Kidney (tissue), 14 donors: ENCODE measurements around the gene ZNF557. TPM values are rescaled to one million over a fixed set of nuclear protein-coding genes. Genes with fewer than 3 reads are reported as not detected.

Experiments
- DNase-seq, 5 donors: peaks; one replicate each; pipeline ENCODE4 v3.0.0-alpha.2; 2013 to 2020
- FAIRE-seq: peaks from 2 replicates; lab custom pipeline; 2012; peaks lifted over from hg19 to GRCh38; lab: Jason Lieb, UNC
- H3K27ac ChIP-seq, 2 donors: one replicate each; pipeline ENCODE4 v1.7.0; 2013; ENCODE audit warnings: low read depth in 2 of 2, low read length in 2 of 2, inconsistent platforms in 1 of 2
- H3K27me3 ChIP-seq: one replicate; pipeline ENCODE4 v1.7.1; 2013; ENCODE audit warnings: low read length, inconsistent platforms; ENCODE audit not compliant: control insufficient read depth, insufficient read depth
- H3K36me3 ChIP-seq, 3 donors: one replicate each; pipeline versions ENCODE4 v1.7.0 to v1.7.1; 2013; ENCODE audit warnings: low read length in 3 of 3, control low read depth in 1 of 3, inconsistent platforms in 1 of 3; ENCODE audit not compliant: insufficient read depth in 3 of 3, control insufficient read depth in 2 of 3
- H3K4me1 ChIP-seq, 3 donors: one replicate each; pipeline versions ENCODE4 v1.7.0 to v1.7.1; 2013; ENCODE audit warnings: low read length in 3 of 3, inconsistent platforms in 1 of 3, low read depth in 1 of 3; ENCODE audit not compliant: control insufficient read depth in 2 of 3, insufficient read depth in 2 of 3
- H3K4me3 ChIP-seq, 3 donors: one replicate each; pipeline versions ENCODE4 v1.7.0 to v1.8.1; 2013; ENCODE audit warnings: low read length in 3 of 3, control low read depth in 1 of 3, inconsistent platforms in 1 of 3
- H3K9ac ChIP-seq, 3 donors: one replicate each; pipeline versions ENCODE4 v1.7.0 to v1.7.1; 2013; ENCODE audit warnings: low read length in 3 of 3, control low read depth in 1 of 3, inconsistent platforms in 1 of 3
- H3K9me3 ChIP-seq, 3 donors: one replicate each; pipeline versions ENCODE4 v1.7.0 to v1.7.1; 2013; ENCODE audit warnings: low read length in 3 of 3, control low read depth in 1 of 3, inconsistent platforms in 1 of 3; ENCODE audit not compliant: control insufficient read depth in 2 of 3, insufficient read depth in 1 of 3
- intact Hi-C: fragments of 100-400 bp; cut with DNase I; formaldehyde crosslinking; loops from one replicate; pipeline ENCODE4 v1.11.1; 2022
- polyA plus RNA-seq: library from polyadenylated mRNA; stranded (reverse); fragments of 350-450 nt; fragmentation: Illumina TruSeq; extraction: RNeasy Lipid Tissue Mini Kit (QIAGEN cat#74804); gene quantifications from one replicate; pipeline ENCODE4 v1.2.3, GENCODE V29; 2014; ENCODE audit warnings: low read depth, low replicate concordance; ENCODE audit not compliant: insufficient read depth
- total RNA-seq: library from RNA; stranded (reverse); fragmentation: NEBNext Ultra II Directional; extraction: Animal tissue kit (Norgen Biotek cat#: 25700); gene quantifications from one replicate; pipeline ENCODE4 v1.2.1, GENCODE V29; 2021
- TF ChIP-seq, protein P1 (sequence below): IDR thresholded peaks from 3 replicates; pipeline ENCODE4 v1.5.1; 2012; ENCODE audit warnings: mild to moderate bottlenecking, moderate library complexity, borderline replicate concordance; ENCODE audit not compliant: insufficient read depth; ENCODE audit errors: extremely low read depth
- donor health status: control.
- donor health status: control.
- donor health status: control.
- donor health status: control.
- donor health status: control.
- donor health status: DM: yes; HTN: yes; CAD: no.
- donor health status: Normal renal cell carcinoma (clear cell type).

ZNF557 gene
- total and polyA plus RNA-seq, 2 donors from 2014 or later, result 1.3 to 13.2 TPM

DNA sequence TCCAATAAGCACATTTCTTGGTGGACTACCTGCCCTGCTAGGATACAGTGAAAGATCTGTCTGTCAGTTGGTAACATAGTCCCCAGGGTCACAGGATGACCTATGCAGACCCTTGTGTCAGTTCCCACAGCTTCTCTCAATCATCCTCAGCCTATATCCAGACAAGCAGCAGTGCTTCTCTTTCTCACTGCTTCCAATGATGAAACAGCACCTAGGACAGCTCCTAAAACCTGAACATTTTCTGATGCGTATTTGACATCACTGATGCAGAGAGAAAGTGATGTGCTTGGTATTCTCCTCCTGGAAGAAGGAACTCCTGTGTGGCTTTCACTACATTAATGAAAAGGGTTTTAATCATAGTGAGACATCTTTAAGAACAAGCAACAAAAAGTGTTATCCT, 43.7 kb downstream of the ZNF557 start:
- H3K4me3 ChIP-seq, result no peak overlapping the region
- TF ChIP-seq, protein P1, sequence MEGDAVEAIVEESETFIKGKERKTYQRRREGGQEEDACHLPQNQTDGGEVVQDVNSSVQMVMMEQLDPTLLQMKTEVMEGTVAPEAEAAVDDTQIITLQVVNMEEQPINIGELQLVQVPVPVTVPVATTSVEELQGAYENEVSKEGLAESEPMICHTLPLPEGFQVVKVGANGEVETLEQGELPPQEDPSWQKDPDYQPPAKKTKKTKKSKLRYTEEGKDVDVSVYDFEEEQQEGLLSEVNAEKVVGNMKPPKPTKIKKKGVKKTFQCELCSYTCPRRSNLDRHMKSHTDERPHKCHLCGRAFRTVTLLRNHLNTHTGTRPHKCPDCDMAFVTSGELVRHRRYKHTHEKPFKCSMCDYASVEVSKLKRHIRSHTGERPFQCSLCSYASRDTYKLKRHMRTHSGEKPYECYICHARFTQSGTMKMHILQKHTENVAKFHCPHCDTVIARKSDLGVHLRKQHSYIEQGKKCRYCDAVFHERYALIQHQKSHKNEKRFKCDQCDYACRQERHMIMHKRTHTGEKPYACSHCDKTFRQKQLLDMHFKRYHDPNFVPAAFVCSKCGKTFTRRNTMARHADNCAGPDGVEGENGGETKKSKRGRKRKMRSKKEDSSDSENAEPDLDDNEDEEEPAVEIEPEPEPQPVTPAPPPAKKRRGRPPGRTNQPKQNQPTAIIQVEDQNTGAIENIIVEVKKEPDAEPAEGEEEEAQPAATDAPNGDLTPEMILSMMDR, result no peak
- FAIRE-seq, result no peak

DNA sequence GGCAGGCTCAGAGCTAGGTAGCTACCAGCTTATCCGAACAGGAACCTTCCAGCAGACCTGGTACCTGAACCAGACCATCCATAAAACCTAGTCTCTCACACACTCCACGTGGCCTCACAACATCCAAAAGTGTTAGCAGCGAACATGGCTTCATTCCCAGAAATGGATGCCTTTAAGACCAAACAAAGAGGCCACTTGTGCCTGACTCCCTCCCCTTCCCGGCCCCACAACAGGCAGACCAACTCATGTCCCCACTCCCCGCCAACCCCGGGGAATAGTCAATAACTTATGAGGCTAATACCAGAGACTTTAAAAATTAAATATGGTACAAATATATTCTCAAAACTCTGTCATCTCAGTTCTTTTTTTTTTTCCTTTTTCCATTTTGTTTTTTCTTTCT, 46.2 kb downstream of the ZNF557 start:
- no peak overlapping the region for H3K27ac ChIP-seq
- no peaks in the 10 kb centered on the region for H3K27me3 ChIP-seq
- peaks cover 9 to 40% (median 27%) of the 10 kb centered on the region in 3 donors for H3K36me3 ChIP-seq
- H3K4me3 ChIP-seq, result no peak overlapping the region
- H3K9ac ChIP-seq, result no peak overlapping the region
- DNase-seq (no peak), FAIRE-seq (no peak)
- no peaks in the 10 kb centered on the region for H3K4me1 ChIP-seq
- intact Hi-C loops, result no loop called here
- H3K9me3 ChIP-seq, result no peaks in the 10 kb centered on the region
- TF ChIP-seq, protein P1, result no peak

More for the DNA sequence above, 43.7 kb downstream of the ZNF557 start:
- H3K4me1 ChIP-seq, result no peaks in the 10 kb centered on the region
- intact Hi-C loops, result no loop called here
- no peaks in the 10 kb centered on the region for H3K27me3 ChIP-seq
- H3K9ac ChIP-seq, result no peak overlapping the region
- peaks cover 0 to 21% (median 12%) of the 10 kb centered on the region in 3 donors for H3K36me3 ChIP-seq
- no peak overlapping the region for H3K27ac ChIP-seq
- H3K9me3 ChIP-seq, result no peaks in the 10 kb centered on the region
- DNase-seq, result no peak

DNA sequence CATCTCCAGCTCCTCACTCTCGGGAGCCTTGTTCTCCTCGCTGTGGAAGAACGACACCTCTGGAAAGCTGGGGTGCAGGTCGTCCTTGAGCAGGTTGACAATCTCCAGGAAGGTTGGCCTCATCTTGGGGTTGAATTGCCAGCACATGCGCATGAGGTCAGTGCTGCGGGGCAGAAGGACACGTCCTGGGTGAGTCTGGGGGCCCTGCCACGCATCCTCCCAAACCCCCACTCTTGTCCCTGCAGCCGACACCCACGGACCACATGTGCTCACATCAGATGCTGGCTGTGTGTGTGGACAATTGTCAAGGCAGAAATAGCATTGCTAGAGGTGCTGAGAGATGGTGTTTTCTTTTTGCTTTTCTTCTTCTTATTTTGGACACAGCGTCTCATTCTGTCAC, 47.7 kb downstream of the ZNF557 start:
- FAIRE-seq (no peak), DNase-seq (no peak)
- intact Hi-C loops, result no loop called here
- no peak overlapping the region for H3K9ac ChIP-seq
- H3K27ac ChIP-seq, result no peak overlapping the region
- TF ChIP-seq, protein P1, result no peak
- no peaks in the 10 kb centered on the region for H3K27me3 ChIP-seq
- H3K9me3 ChIP-seq, result no peaks in the 10 kb centered on the region
- H3K36me3 ChIP-seq, result peaks cover 9 to 54% (median 34%) of the 10 kb centered on the region in 3 donors
- H3K4me1 ChIP-seq, result no peaks in the 10 kb centered on the region
- H3K4me3 ChIP-seq, result no peak overlapping the region

DNA sequence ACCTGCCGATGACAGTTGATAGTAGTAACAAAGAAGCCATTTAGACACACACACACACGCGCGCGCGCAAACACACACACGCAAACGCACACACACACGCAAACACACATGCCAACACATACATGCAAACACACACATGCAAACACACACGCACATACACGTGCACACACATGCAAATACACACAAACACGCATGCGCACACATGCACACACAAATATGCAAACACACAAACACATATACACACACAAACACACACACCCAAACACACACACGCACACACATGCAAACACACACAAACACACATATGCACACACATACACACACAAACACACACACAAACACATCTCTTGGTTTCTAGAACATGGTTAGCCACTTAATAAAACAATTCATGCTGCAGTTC, 50.1 kb downstream of the ZNF557 start:
- Histone ChIP-seq H3K27ac (no peak overlapping the region), H3K27me3 (no peaks in the 10 kb centered on the region), H3K9me3 (no peaks in the 10 kb centered on the region), H3K4me3 (no peak overlapping the region), H3K36me3 (peaks cover 9 to 58% (median 34%) of the 10 kb centered on the region in 3 donors), H3K4me1 (no peaks in the 10 kb centered on the region), H3K9ac (no peak overlapping the region)
- no peak for FAIRE-seq
- DNase-seq, result no peak
- intact Hi-C loops, result no loop called here
- TF ChIP-seq, protein P1, result no peak
